ENCODE results near the gene COPE. TPM values are rescaled to one million over a fixed set of nuclear protein-coding genes. Genes with fewer than 3 reads are reported as not detected.

COPE gene
- total and polyA plus RNA-seq, 2 of the 4 experiments (the other 2 are of a cell fraction), result 347 to 461 TPM

DNA sequence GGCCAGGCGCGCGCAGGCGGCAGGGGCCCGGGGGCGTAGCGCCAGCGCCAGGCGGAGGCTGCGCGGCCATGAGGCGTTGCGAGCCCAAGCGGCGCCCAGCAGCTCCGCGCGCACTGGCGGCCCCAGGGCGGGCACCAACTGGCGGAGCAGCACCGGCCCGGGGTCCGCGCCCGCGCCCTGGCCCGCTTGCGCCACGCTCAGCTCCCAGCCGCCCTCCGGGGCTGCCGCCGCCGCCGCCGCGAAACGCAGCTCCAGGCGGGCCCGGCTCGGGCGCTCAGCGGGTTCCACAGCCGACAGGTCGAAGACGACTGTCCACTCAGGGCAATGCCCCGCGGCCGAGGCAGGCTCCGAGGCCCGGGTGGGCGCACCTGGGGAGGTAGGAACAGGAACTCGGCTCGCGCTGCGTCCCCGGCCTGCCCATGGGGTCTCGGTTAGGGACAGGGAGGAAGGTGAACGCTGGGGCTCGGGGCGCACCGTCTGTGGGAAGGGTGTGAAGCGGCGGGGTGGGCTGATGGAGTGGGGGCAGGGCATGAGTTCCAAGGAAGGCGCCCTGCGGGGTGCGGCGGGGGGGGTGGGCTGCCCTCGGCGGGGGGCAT, 50.1 kb downstream of the COPE start:
- Histone ChIP-seq H3K4me3 (ENCODE audit: insufficient read depth, low read depth, low read length) (no peak overlapping the region), H2AK9ac (replicated peaks; ENCODE audit: low read depth, low read length, poor library complexity) (no peak overlapping the region), H3K27me3 (ENCODE audit: control insufficient read depth, insufficient read depth, low read length) (no peaks in the 10 kb centered on the region), H4K5ac (ENCODE audit: low read depth, low read length) (no peak overlapping the region), H3K9me1 (ENCODE audit: insufficient read depth, low read length) (no peaks in the 10 kb centered on the region), H2BK20ac (ENCODE audit: low read depth, low read length) (no peak overlapping the region), H3K56ac (ENCODE audit: extremely low read depth, insufficient read depth, low read length) (no peak overlapping the region), H3K36me3 (ENCODE audit: control insufficient read depth, insufficient read depth, low read length) (peaks cover 33% of the 10 kb centered on the region), H3K14ac (replicated peaks; ENCODE audit: low read depth, low read length) (no peak overlapping the region), H3K9me3 (ENCODE audit: control insufficient read depth, insufficient read depth, low read length) (no peaks in the 10 kb centered on the region), H4K91ac (ENCODE audit: insufficient read depth, low read depth, low read length) (no peak overlapping the region), H2BK15ac (ENCODE audit: low read depth, low read length) (no peak overlapping the region), H2AFZ (replicated peaks; ENCODE audit: low read length, poor library complexity) (no peak overlapping the region), H2BK120ac (ENCODE audit: low read depth, low read length) (no peak overlapping the region), H3K4me2 (ENCODE audit: low read depth, low read length) (no peak overlapping the region), H2AK5ac (ENCODE audit: low read depth, low read length) (no peak overlapping the region), H3K4ac (ENCODE audit: low read depth, low read length) (no peak overlapping the region), H3K23ac (ENCODE audit: low read depth, low read length) (no peak overlapping the region), H4K8ac (ENCODE audit: low read depth in 2 of 2, low read length in 2 of 2) (no peak overlapping the region), H2BK5ac (ENCODE audit: low read depth, low read length, poor library complexity, severe bottlenecking) (no peak overlapping the region), H3K18ac (ENCODE audit: low read depth, low read length) (no peak overlapping the region), H3K9ac (ENCODE audit: low read depth, low read length) (no peak overlapping the region), H3K4me1 (ENCODE audit: control insufficient read depth, insufficient read depth, low read length) (no peaks in the 10 kb centered on the region), H4K20me1 (ENCODE audit: insufficient read depth, low read length) (peaks cover 8% of the 10 kb centered on the region), H3K79me1 (ENCODE audit: low read depth in 1 of 2, low read length in 2 of 2) (peaks cover 2 to 6% of the 10 kb centered on the region in 2 experiments; a peak in 1 of 4 replicates), H3K27ac (ENCODE audit: insufficient read depth, low read length) (no peak overlapping the region)
- ChIA-PET POLR2A (ENCODE audit: unreplicated experiment) (no interaction called here), CTCF (no interaction called here)
- TF ChIP-seq SMC3 (IDR thresholded peaks at IDR 0.05; ENCODE audit: low read depth, low read length) (no peak), MAFK (IDR thresholded peaks at IDR 0.05; ENCODE audit: low read depth, low read length) (no peak), MXI1 (IDR thresholded peaks at IDR 0.05; ENCODE audit: borderline replicate concordance, low read depth, low read length) (no peak), RCOR1 (IDR thresholded peaks at IDR 0.05; ENCODE audit: insufficient replicate concordance, low read length) (no peak)
- TF ChIP-seq, protein P1, sequence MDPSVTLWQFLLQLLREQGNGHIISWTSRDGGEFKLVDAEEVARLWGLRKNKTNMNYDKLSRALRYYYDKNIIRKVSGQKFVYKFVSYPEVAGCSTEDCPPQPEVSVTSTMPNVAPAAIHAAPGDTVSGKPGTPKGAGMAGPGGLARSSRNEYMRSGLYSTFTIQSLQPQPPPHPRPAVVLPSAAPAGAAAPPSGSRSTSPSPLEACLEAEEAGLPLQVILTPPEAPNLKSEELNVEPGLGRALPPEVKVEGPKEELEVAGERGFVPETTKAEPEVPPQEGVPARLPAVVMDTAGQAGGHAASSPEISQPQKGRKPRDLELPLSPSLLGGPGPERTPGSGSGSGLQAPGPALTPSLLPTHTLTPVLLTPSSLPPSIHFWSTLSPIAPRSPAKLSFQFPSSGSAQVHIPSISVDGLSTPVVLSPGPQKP (IDR thresholded peaks at IDR 0.05; ENCODE audit: borderline replicate concordance, low read depth, low read length), result no peak
- ATAC-seq (ENCODE audit: low read depth) (no peak), DNase-seq (no peak)
- 42% methylated on average over 42 of the region's 71 CpGs; no CpG with 5 or more reads in 1 of the 2 experiments for WGBS, 2 experiments (ENCODE audit: extremely low coverage in 2 of 2, insufficient read length in 1 of 2)
- intact Hi-C loops (cut with micrococcal nuclease) (no loop called here), dilution Hi-C loops (cut with HindIII; ENCODE audit: low sequenced_read_pairs, unreplicated experiment) (no loop called here), in situ Hi-C loops (cut with MboI; ENCODE audit: low sequenced_read_pairs) (no loop called here)
- no TSS peak for BruUV-seq (replicated peaks)
